IPS-15b (cell line): ENCODE data around the gene CRPPA.

Source experiments
- H3K27me3 ChIP-seq: one replicate; pipeline ENCODE4 v1.6.1; 2013; ENCODE audit warnings: low read length; ENCODE audit not compliant: control insufficient read depth, insufficient read depth
- H3K36me3 ChIP-seq: one replicate; pipeline ENCODE4 v1.6.1; 2013; ENCODE audit warnings: low read length; ENCODE audit not compliant: control insufficient read depth, insufficient read depth
- H3K4me1 ChIP-seq: one replicate; pipeline ENCODE4 v1.6.1; 2013; ENCODE audit warnings: mild to moderate bottlenecking, low read length; ENCODE audit not compliant: control insufficient read depth, insufficient read depth
- H3K4me3 ChIP-seq: one replicate; pipeline ENCODE4 v1.5.1; 2013; ENCODE audit warnings: low read depth, low read length
- H3K9ac ChIP-seq: one replicate; pipeline ENCODE4 v1.6.1; 2013; ENCODE audit warnings: low read depth, mild to moderate bottlenecking, low read length
- H3K9me3 ChIP-seq: one replicate; pipeline ENCODE4 v1.6.1; 2013; ENCODE audit warnings: mild to moderate bottlenecking, low read length; ENCODE audit not compliant: control insufficient read depth, insufficient read depth

Gene CRPPA

GRCh38 chr7:16402940-16403339, 18.4 kb downstream of the CRPPA start:
- H3K27me3 ChIP-seq, result no peaks in the 10 kb centered on the region

GRCh38 chr7:16402091-16402490, 19.2 kb downstream of the CRPPA start:
- H3K9ac ChIP-seq, result no peak overlapping the region
- H3K27me3 ChIP-seq, result no peaks in the 10 kb centered on the region
- peaks cover 29% of the 10 kb centered on the region for H3K9me3 ChIP-seq

More at GRCh38 chr7:16402940-16403339, 18.4 kb downstream of the CRPPA start:
- no peaks in the 10 kb centered on the region for H3K36me3 ChIP-seq
- H3K9ac ChIP-seq, result no peak overlapping the region
- H3K9me3 ChIP-seq, result peaks cover 21% of the 10 kb centered on the region
- no peak overlapping the region for H3K4me3 ChIP-seq
- no peaks in the 10 kb centered on the region for H3K4me1 ChIP-seq

GRCh38 chr7:16400893-16401275, 20.5 kb downstream of the CRPPA start:
- H3K27me3 ChIP-seq, result no peaks in the 10 kb centered on the region
- no peaks in the 10 kb centered on the region for H3K4me1 ChIP-seq
- peaks cover 35% of the 10 kb centered on the region for H3K9me3 ChIP-seq

More at GRCh38 chr7:16402091-16402490, 19.2 kb downstream of the CRPPA start:
- Histone ChIP-seq H3K4me3 (no peak overlapping the region), H3K36me3 (no peaks in the 10 kb centered on the region), H3K4me1 (no peaks in the 10 kb centered on the region)

GRCh38 chr7:16399916-16400892, 21.1 kb downstream of the CRPPA start:
- Histone ChIP-seq H3K36me3 (no peaks in the 10 kb centered on the region), H3K4me3 (no peak overlapping the region), H3K4me1 (no peaks in the 10 kb centered on the region), H3K9ac (no peak overlapping the region), H3K27me3 (no peaks in the 10 kb centered on the region), H3K9me3 (peaks cover 35% of the 10 kb centered on the region)

More at GRCh38 chr7:16400893-16401275, 20.5 kb downstream of the CRPPA start:
- Histone ChIP-seq H3K36me3 (no peaks in the 10 kb centered on the region), H3K9ac (no peak overlapping the region), H3K4me3 (no peak overlapping the region)

- Histone ChIP-seq H3K36me3 (no peaks in the 10 kb centered on the region), H3K4me3 (no peak overlapping the region), H3K4me1 (no peaks in the 10 kb centered on the region), H3K27me3 (no peaks in the 10 kb centered on the region), H3K9me3 (peaks cover 35% of the 10 kb centered on the region), H3K9ac (no peak overlapping the region)
These were observed 22.0 kb downstream of the CRPPA start for GRCh38 chr7:16399265-16399831.

GRCh38 chr7:16398146-16399017, 23.0 kb downstream of the CRPPA start:
- no peak overlapping the region for H3K4me3 ChIP-seq
- H3K9me3 ChIP-seq, result peaks cover 35% of the 10 kb centered on the region
- no peaks in the 10 kb centered on the region for H3K4me1 ChIP-seq
- no peaks in the 10 kb centered on the region for H3K36me3 ChIP-seq
- no peaks in the 10 kb centered on the region for H3K27me3 ChIP-seq
- H3K9ac ChIP-seq, result no peak overlapping the region

- H3K27me3 ChIP-seq, result no peaks in the 10 kb centered on the region
- H3K9ac ChIP-seq, result no peak overlapping the region
- no peak overlapping the region for H3K4me3 ChIP-seq
- H3K9me3 ChIP-seq, result peaks cover 35% of the 10 kb centered on the region
- H3K36me3 ChIP-seq, result no peaks in the 10 kb centered on the region
- H3K4me1 ChIP-seq, result no peaks in the 10 kb centered on the region
These were observed 23.7 kb downstream of the CRPPA start for GRCh38 chr7:16397501-16398145.

GRCh38 chr7:16396766-16397500, 24.4 kb downstream of the CRPPA start:
- Histone ChIP-seq H3K27me3 (no peaks in the 10 kb centered on the region), H3K4me3 (no peak overlapping the region), H3K9ac (no peak overlapping the region), H3K4me1 (no peaks in the 10 kb centered on the region), H3K9me3 (peaks cover 35% of the 10 kb centered on the region), H3K36me3 (no peaks in the 10 kb centered on the region)

- H3K9me3 ChIP-seq, result peaks cover 35% of the 10 kb centered on the region
- H3K27me3 ChIP-seq, result no peaks in the 10 kb centered on the region
- no peak overlapping the region for H3K9ac ChIP-seq
- H3K4me1 ChIP-seq, result no peaks in the 10 kb centered on the region
- H3K4me3 ChIP-seq, result no peak overlapping the region
- H3K36me3 ChIP-seq, result no peaks in the 10 kb centered on the region
These were observed 26.2 kb downstream of the CRPPA start for GRCh38 chr7:16395121-16395520.

- Histone ChIP-seq H3K36me3 (no peaks in the 10 kb centered on the region), H3K9me3 (peaks cover 23% of the 10 kb centered on the region), H3K27me3 (no peaks in the 10 kb centered on the region), H3K9ac (no peak overlapping the region), H3K4me3 (no peak overlapping the region), H3K4me1 (no peaks in the 10 kb centered on the region)
These were observed 27.4 kb downstream of the CRPPA start for GRCh38 chr7:16393862-16394422.
